Heart right ventricle (tissue), 16 donors: Measurements from ENCODE around the gene COPS4. TPM values are rescaled to one million over a fixed set of nuclear protein-coding genes. Genes with fewer than 3 reads are reported as not detected.

Experiments
- ATAC-seq, 8 donors: fragments of 200-7000 bp; cut with Tn5 transposase; one replicate each; pipeline ENCODE4 v1.9.1; 2020; ENCODE audit warnings: mild to moderate bottlenecking in 8 of 8, moderate library complexity in 8 of 8, moderate number of reproducible peaks in 1 of 8
- DNase-seq, 2 donors: peaks; one replicate each; pipeline ENCODE4 v3.0.0-alpha.2; 2020
- H3K27ac ChIP-seq, 10 donors: fragments of 200-600 bp; sonication (generic) in 2 of 10; one replicate each; pipeline versions ENCODE4 v1.5.0 to v1.8.0; 2020 to 2022; ENCODE audit warnings: mild to moderate bottlenecking in 3 of 10
- H3K27me3 ChIP-seq, 7 donors: fragments of 200-600 bp; one replicate each; pipeline ENCODE4 v1.8.0; 2021 to 2022; ENCODE audit warnings: mild to moderate bottlenecking in 2 of 7
- H3K36me3 ChIP-seq, 9 donors: fragments of 200-600 bp; sonication (generic) in 1 of 9; one replicate each; pipeline versions ENCODE4 v1.5.0 to v1.8.0; 2020 to 2022; ENCODE audit warnings: mild to moderate bottlenecking in 2 of 9
- H3K4me1 ChIP-seq, 9 donors: fragments of 200-600 bp; sonication (generic) in 1 of 9; one replicate each; pipeline versions ENCODE4 v1.5.0 to v1.8.0; 2020 to 2022; ENCODE audit warnings: mild to moderate bottlenecking in 4 of 9
- H3K4me3 ChIP-seq, 10 donors: fragments of 200-600 bp; sonication (generic) in 2 of 10; one replicate each; pipeline versions ENCODE4 v1.5.0 to v1.8.0; 2020 to 2022; ENCODE audit warnings: mild to moderate bottlenecking in 7 of 10, moderate library complexity in 2 of 10
- H3K9me3 ChIP-seq, 11 donors: fragments of 200-600 bp in 10 of 11; sonication (generic) in 2 of 11; one replicate each; pipeline versions ENCODE4 v1.5.0 to v1.8.0; 2013 to 2022; ENCODE audit warnings: mild to moderate bottlenecking in 2 of 11, control low read depth in 1 of 11, moderate library complexity in 1 of 11
- WGBS, 2 donors: extraction: QIAGEN DNeasy Blood & Tissue Kit; methylation state at CpG; one replicate each; pipeline ENCODE4 v1.1.7; 2013; ENCODE audit warnings: inconsistent platforms in 1 of 2; 5-methylcytosine and 5-hydroxymethylcytosine counted together
- intact Hi-C, 10 donors: fragments of 100-400 bp; cut with DNase I; formaldehyde crosslinking; loops; one replicate each; pipeline versions ENCODE4 v1.11.1 to v1.14.2; 2022
- polyA plus RNA-seq, 2 donors: library from polyadenylated mRNA; stranded (reverse); fragments of 200-250 nt; gene quantifications; one replicate each; pipeline ENCODE4 v1.2.3, GENCODE V29; 2013
- total RNA-seq, 10 donors: library from RNA; stranded (reverse); fragmentation: NEBNext Ultra II Directional in 3 of 10; extraction: Animal tissue kit (Norgen Biotek cat#: 25700) in 3 of 10; gene quantifications; one replicate each; pipeline versions ENCODE4 v1.2.1 to v1.2.4, GENCODE V29; 2021 to 2023
- TF ChIP-seq, protein P1 (sequence below), 9 donors: fragments of 200-600 bp; sonication (generic) in 2 of 9; IDR thresholded peaks; one replicate each; pipeline versions ENCODE4 v1.5.0 to v1.8.0; 2021 to 2022; ENCODE audit warnings: antibody characterized with exemption in 9 of 9, mild to moderate bottlenecking in 5 of 9, moderate library complexity in 1 of 9
- donor health status: Arrhythmogenic right ventricular cardiomyopathy.
- donor health status: ischemic (EF 13 %, LVEDD 7.1; RV severe dilation, severe dysfunction).
- donor health status: healthy with polysubstance abuse.
- donor health status: DM: no; HTN: yes; CAD: no.
- donor health status: DM: no; HTN: no; CAD: no.
- donor health status: ischemic (EF 25% LVEDD 6.9; RV normal size, moderate dysfunction).
- donor health status: ischemic (EF 25% LVEDD 5.7; RV mildly dilated, moderate dysfunction).
- donor health status: healthy.
- donor health status: DM: yes; HTN: yes; CAD: no.
- donor health status: Ischemic cardiomyopathy.
- donor health status: ischemic (EF 35%, LVEDD 5.7; RV mildly dilated, moderate dysfunction).
- donor health status: nonischemic (EF 11% LVEDD 7.7; RV severe dilation, severe dysfunction).
- donor health status: DM: yes; HTN: yes; CAD: no.
- donor health status: PGD.
- donor health status: ischemic (EF 29% LVEDD 5.4; RV normal size, mild dysfunction).
- donor health status: nonischemic (EF 23%, LVEDD 6.1; RV moderate dilation, normal function).

COPS4 gene
- total and polyA plus RNA-seq, 12 donors, result 12.5 to 65.1 (median 57.2) TPM

DNA sequence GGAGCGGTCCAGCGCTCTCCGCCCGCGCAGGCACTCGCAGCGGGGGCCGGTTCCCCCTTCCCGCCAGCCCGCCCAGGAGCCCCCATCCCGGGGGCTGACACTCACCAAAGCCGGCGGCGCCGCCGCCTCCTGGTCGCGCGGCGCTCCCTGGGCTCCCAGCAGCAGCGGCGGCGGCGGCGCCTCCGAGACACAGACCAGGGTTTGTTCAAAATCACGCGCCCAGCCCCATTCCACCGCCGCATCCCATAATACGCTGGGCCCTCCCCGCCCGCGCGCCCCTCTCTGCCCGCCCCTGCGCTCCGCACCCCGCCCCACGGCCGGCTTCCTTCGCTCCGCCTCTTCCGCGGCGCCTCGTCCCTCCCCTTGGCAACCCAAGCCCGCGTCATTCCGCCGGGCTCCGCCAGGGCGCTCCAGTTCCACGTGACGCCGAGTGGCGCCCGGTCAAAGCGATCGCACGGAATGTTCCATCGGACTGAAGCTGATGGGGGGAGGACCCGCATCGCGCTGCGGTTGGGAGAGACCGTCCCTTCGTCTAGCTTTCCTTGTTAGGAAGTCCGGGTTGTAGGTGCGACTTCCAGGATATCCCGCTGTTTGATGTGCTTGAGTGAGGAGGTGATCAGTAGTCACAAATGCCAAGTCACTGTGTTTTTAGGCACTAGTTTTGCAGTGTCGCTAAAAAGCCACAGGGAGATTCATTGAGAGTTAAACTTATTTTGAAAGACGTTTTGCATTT is 22.1 kb upstream of the COPS4 start:
- Histone ChIP-seq H3K4me3 (peak overlapping the region; percentile 66 to 98 (median 79)), H3K27me3 (no peaks in the 10 kb centered on the region), H3K36me3 (no peaks in the 10 kb centered on the region), H3K27ac (peak overlapping the region; percentile 57 to 97 (median 78)), H3K4me1 (peaks cover 6 to 45% (median 34%) of the 10 kb centered on the region in 9 donors), H3K9me3 (no peaks in the 10 kb centered on the region)
- intact Hi-C loops, result loop anchor here in 8 of 10 donors (1.0 to 10.0 kb wide), 8 partner anchors 21 to 638 kb away; partner anchors contain the start of genes COPS4 (in 5 of the 8), THAP9 (in 5 of the 8), ENOPH1 (in 1 of the 8) and HNRNPD (in 1 of the 8)
- peak; percentile 96 to 98 for DNase-seq
- TF ChIP-seq, protein P1, sequence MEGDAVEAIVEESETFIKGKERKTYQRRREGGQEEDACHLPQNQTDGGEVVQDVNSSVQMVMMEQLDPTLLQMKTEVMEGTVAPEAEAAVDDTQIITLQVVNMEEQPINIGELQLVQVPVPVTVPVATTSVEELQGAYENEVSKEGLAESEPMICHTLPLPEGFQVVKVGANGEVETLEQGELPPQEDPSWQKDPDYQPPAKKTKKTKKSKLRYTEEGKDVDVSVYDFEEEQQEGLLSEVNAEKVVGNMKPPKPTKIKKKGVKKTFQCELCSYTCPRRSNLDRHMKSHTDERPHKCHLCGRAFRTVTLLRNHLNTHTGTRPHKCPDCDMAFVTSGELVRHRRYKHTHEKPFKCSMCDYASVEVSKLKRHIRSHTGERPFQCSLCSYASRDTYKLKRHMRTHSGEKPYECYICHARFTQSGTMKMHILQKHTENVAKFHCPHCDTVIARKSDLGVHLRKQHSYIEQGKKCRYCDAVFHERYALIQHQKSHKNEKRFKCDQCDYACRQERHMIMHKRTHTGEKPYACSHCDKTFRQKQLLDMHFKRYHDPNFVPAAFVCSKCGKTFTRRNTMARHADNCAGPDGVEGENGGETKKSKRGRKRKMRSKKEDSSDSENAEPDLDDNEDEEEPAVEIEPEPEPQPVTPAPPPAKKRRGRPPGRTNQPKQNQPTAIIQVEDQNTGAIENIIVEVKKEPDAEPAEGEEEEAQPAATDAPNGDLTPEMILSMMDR (IDR thresholded peaks at IDR 0.05), result peak; percentile 21 to 66 (median 55)
- 0 to 1% methylated on average over 68 to 73 of the region's 73 CpGs for whole genome bisulfite sequencing, 2 donors
- peak; percentile 98 to 100 (median 98) for ATAC-seq

DNA sequence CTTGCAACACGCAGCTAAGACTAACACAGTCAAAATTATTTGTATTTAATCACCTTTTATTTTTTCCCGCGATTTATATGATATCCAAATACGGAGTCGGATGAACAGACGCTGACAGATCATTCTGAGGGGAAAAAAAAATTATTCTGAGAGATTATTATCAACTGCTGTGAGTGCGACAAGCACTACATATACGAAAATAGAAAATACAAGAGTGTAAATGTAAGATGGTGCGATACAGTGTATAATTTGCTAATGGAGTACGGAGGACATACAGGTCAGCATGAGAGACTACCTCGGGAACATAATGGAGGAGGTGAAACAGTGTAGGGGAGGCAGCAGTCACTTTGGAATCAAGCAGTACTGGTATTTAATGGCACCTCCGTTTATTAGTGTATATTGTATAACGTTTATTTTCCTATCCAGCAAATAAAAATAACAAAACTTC is 21.5 kb upstream of the COPS4 start:
- no peak for DNase-seq
- H3K4me3 ChIP-seq, result peak overlapping the region; percentile 33 to 98 (median 79)
- peak overlapping the region; percentile 54 to 97 (median 78) for H3K27ac ChIP-seq
- ATAC-seq, result peak in 2 of 8 donors; percentile 29 to 46
- H3K4me1 ChIP-seq, result peaks cover 6 to 41% (median 30%) of the 10 kb centered on the region in 9 donors
- intact Hi-C loops, result loop anchor here in 8 of 10 donors (1.0 to 10.0 kb wide), 8 partner anchors 21 to 639 kb away; partner anchors contain the start of genes COPS4 (in 5 of the 8), THAP9 (in 5 of the 8), ENOPH1 (in 1 of the 8) and HNRNPD (in 1 of the 8)
- no peaks in the 10 kb centered on the region for H3K27me3 ChIP-seq
- TF ChIP-seq, protein P1 (IDR thresholded peaks at IDR 0.05), result no peak
- H3K9me3 ChIP-seq, result no peaks in the 10 kb centered on the region
- H3K36me3 ChIP-seq, result no peaks in the 10 kb centered on the region
- 4 to 5% methylated on average over 13 of the region's 13 CpGs for WGBS, 2 donors

DNA sequence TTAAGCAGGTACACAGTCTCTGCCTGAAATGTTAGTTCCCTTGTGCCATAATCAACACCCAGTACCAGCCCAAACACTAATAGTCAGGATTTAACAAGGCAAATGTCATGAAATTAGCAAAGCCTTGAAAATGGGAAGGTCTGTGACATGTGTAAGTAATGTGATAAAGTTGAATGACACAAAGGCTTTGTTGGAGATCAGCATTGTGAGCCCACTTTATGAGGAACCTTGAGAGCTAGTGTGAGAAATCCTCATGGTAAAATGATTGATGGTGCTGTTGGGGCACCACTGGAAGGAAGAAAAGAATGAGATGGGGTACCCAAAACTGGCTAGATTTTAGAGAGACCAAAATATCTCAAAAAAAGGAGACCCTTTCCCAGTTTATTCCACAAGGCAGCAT is 21.1 kb upstream of the COPS4 start:
- intact Hi-C loops, result loop anchor here in 8 of 10 donors (1.0 to 10.0 kb wide), 8 partner anchors 20 to 639 kb away; partner anchors contain the start of genes COPS4 (in 5 of the 8), THAP9 (in 5 of the 8), ENOPH1 (in 1 of the 8) and HNRNPD (in 1 of the 8)
- peak overlapping the region in 8 of 10 donors; percentile 66 to 98 (median 79) for H3K4me3 ChIP-seq
- TF ChIP-seq, protein P1 (IDR thresholded peaks at IDR 0.05), result no peak
- peak overlapping the region in 9 of 10 donors; percentile 54 to 97 (median 79) for H3K27ac ChIP-seq
- no peak for DNase-seq
- no peaks in the 10 kb centered on the region for H3K9me3 ChIP-seq
- no peaks in the 10 kb centered on the region for H3K36me3 ChIP-seq
- peaks cover 4 to 37% (median 26%) of the 10 kb centered on the region in 9 donors for H3K4me1 ChIP-seq
- no peak for ATAC-seq
- no peaks in the 10 kb centered on the region for H3K27me3 ChIP-seq

DNA sequence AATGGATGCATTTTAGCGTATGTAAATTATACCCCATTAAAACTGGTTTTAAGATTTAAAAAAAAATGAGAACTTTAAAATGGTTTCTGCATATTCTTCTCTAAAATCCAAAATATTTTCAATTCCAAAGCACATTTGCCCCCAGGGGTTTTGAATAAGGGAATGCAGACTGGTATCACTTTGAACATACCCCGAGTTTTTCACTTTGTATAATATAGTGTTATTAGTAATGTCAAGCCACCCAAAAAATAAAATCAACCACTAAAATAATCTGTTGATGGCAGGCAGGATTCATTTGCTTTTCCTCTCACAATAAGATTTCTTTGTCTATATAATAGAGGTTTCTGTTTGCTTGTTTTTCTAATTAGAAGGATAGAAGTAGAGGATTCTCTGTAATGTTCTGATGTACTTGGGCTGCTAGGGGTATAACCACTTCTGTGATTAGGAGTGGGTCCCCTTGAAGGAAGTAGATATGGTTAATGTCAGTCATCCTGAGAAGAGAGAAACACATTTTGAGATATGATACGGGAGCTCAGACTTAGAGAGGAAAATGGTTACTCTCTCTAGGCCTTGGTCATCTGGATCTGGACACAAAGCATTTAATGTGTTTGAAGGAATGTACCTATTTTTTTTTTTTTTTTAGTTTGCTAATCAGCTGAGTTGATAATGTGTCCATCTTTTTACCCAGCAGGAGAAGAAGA is 15.0 kb upstream of the COPS4 start:
- H3K27ac ChIP-seq, result no peak overlapping the region
- intact Hi-C loops, result loop anchor here in 3 of 10 donors (10.0 kb wide), 3 partner anchors 115 to 645 kb away; partner anchors contain the start of genes ENOPH1 (in 1 of the 3), HNRNPD (in 1 of the 3), HNRNPDL (in 1 of the 3) and THAP9 (in 1 of the 3)
- peaks cover 0 to 7% (median 0%) of the 10 kb centered on the region in 9 donors for H3K4me1 ChIP-seq
- no peak overlapping the region for H3K4me3 ChIP-seq
- TF ChIP-seq, protein P1 (IDR thresholded peaks at IDR 0.05), result no peak
- WGBS, 2 donors, result 80 to 81% methylated on average over 3 of the region's 3 CpGs
- no peaks in the 10 kb centered on the region for H3K27me3 ChIP-seq
- ATAC-seq (no peak), DNase-seq (no peak)
- peaks cover 0 to 9% (median 0%) of the 10 kb centered on the region in 11 donors for H3K9me3 ChIP-seq
- no peaks in the 10 kb centered on the region for H3K36me3 ChIP-seq
